Suppressor macrophage (primary cell): ENCODE results near the gene KDM1A.

Experiments
- DNase-seq, 4 experiments: peaks; one replicate each; pipeline ENCODE4 v3.0.0-alpha.2; 2020 to 2022

Gene KDM1A

GRCh38 chr1:23111600-23112535, 92.6 kb downstream of the KDM1A start:
- peak in 2 of 4 experiments; percentile 14 to 28 for DNase-seq

GRCh38 chr1:23114424-23115079, 95.3 kb downstream of the KDM1A start:
- peak in 2 of 4 experiments; percentile 24 to 34 for DNase-seq

GRCh38 chr1:23116216-23116836, 97.1 kb downstream of the KDM1A start:
- DNase-seq: no peak

GRCh38 chr1:23116921-23117699, 97.8 kb downstream of the KDM1A start:
- DNase-seq: peak in 2 of 4 experiments; percentile 11

- DNase-seq: no peak
These were observed 99.1 kb downstream of the KDM1A start for GRCh38 chr1:23118407-23118806.

GRCh38 chr1:23118957-23119792, 99.9 kb downstream of the KDM1A start:
- DNase-seq: peak in 1 of 4 experiments; percentile 21

- no peak for DNase-seq
These were observed 101.1 kb downstream of the KDM1A start for GRCh38 chr1:23120383-23120782.

- DNase-seq: peak; percentile 14 to 54 (median 36)
These were observed 102.9 kb downstream of the KDM1A start for GRCh38 chr1:23122023-23122748.

GRCh38 chr1:23122796-23123195, 103.5 kb downstream of the KDM1A start:
- no peak for DNase-seq

- no peak for DNase-seq
These were observed 104.3 kb downstream of the KDM1A start for GRCh38 chr1:23123528-23123927.

GRCh38 chr1:23124259-23125026, 105.2 kb downstream of the KDM1A start:
- no peak for DNase-seq

GRCh38 chr1:23125489-23125888, 106.2 kb downstream of the KDM1A start:
- no peak for DNase-seq

GRCh38 chr1:23126200-23126599, 106.9 kb downstream of the KDM1A start:
- no peak for DNase-seq

GRCh38 chr1:23126801-23127200, 107.5 kb downstream of the KDM1A start:
- no peak for DNase-seq

GRCh38 chr1:23129846-23130245, 110.6 kb downstream of the KDM1A start:
- no peak for DNase-seq

GRCh38 chr1:23132033-23132432, 112.8 kb downstream of the KDM1A start:
- DNase-seq: no peak
